H1 (cell line): ENCODE measurements around the gene PLEKHA1. TPM values are rescaled to one million over a fixed set of nuclear protein-coding genes. Genes with fewer than 3 reads are reported as not detected.

Experiments used
- BACH1 ChIP-seq: IDR thresholded peaks from 2 replicates; pipeline ENCODE4 v1.6.1; 2012; ENCODE audit warnings: low read length, improper control_type of control experiment
- CREB1 ChIP-seq: IDR thresholded peaks from 2 replicates; pipeline ENCODE4 v1.6.1; 2012; ENCODE audit warnings: inconsistent platforms
- EP300 ChIP-seq, 2 experiments: IDR thresholded peaks; 1 replicate in 1 of 2; 2 replicates in 1 of 2; pipeline ENCODE4 v1.6.1; 2011 to 2012; ENCODE audit warnings: low read depth in 2 of 2, low read length in 2 of 2, mild to moderate bottlenecking in 2 of 2, borderline replicate concordance in 1 of 2, inconsistent platforms in 1 of 2, moderate library complexity in 1 of 2
- POU5F1 ChIP-seq: IDR thresholded peaks from 2 replicates; pipeline ENCODE4 v1.6.1; 2011; ENCODE audit warnings: low read depth, mild to moderate bottlenecking, low read length, moderate library complexity
- SAP30 ChIP-seq: fragments of 300-600 bp; sonication (generic); IDR thresholded peaks from 2 replicates; pipeline ENCODE4 v1.7.1; 2012; ENCODE audit warnings: low read length, moderate library complexity, mild to moderate bottlenecking, inconsistent platforms; ENCODE audit not compliant: insufficient read depth, insufficient replicate concordance
- SP2 ChIP-seq: IDR thresholded peaks from 2 replicates; pipeline ENCODE4 v1.6.1; 2012; ENCODE audit warnings: mild to moderate bottlenecking, low read length, inconsistent platforms
- TEAD4 ChIP-seq: IDR thresholded peaks from 2 replicates; pipeline ENCODE4 v1.6.1; 2012; ENCODE audit warnings: low read depth, low read length, inconsistent platforms, mixed read lengths
- polyA plus RNA-seq, 7 experiments: library from polyadenylated mRNA; depleted of rRNA in 3 of 7; stranded (reverse) in 5 of 7; unstranded in 2 of 7; fragments of >200 nt in 5 of 7; fragments of 200-250 nt in 2 of 7; gene quantifications; 1 replicate in 5 of 7; 2 replicates in 1 of 7; 4 replicates in 1 of 7; pipeline versions ENCODE4 v1.2.1 to v1.2.3, GENCODE V29; 2011 to 2013; ENCODE audit warnings: missing spikeins in 2 of 7, mixed read lengths in 2 of 7
- total RNA-seq: library from RNA; stranded (reverse); fragmentation: NEBNext Ultra II Directional; extraction: Animal tissue kit (Norgen Biotek cat#: 25700); gene quantifications from 2 replicates; pipeline ENCODE4 v1.2.1, GENCODE V29; 2021
- TF ChIP-seq, protein P1 (sequence below): fragments of 300-600 bp; sonication (generic); IDR thresholded peaks from 2 replicates; pipeline ENCODE4 v1.7.1; 2012; ENCODE audit warnings: low read length, moderate library complexity, mild to moderate bottlenecking, inconsistent platforms; ENCODE audit not compliant: insufficient replicate concordance
- TF ChIP-seq, protein P2 (sequence below): IDR thresholded peaks from 2 replicates; pipeline ENCODE4 v1.6.1; 2012; ENCODE audit warnings: inconsistent platforms

Gene PLEKHA1
- total and polyA plus RNA-seq, 2 of the 8 experiments (the other 6 are each of a cell fraction or from before 2014, with no cell fraction given): 15.6 to 39.7 TPM

DNA sequence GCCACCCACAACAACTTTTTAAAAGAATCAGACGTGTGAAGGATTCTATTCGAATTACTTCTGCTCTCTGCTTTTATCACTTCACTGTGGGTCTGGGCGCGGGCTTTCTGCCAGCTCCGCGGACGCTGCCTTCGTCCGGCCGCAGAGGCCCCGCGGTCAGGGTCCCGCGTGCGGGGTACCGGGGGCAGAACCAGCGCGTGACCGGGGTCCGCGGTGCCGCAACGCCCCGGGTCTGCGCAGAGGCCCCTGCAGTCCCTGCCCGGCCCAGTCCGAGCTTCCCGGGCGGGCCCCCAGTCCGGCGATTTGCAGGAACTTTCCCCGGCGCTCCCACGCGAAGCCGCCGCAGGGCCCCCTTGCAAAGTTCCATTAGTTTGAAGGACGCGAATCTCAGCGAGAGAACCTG is 86.4 kb downstream of the PLEKHA1 start (continued):
- TF ChIP-seq, protein P1, sequence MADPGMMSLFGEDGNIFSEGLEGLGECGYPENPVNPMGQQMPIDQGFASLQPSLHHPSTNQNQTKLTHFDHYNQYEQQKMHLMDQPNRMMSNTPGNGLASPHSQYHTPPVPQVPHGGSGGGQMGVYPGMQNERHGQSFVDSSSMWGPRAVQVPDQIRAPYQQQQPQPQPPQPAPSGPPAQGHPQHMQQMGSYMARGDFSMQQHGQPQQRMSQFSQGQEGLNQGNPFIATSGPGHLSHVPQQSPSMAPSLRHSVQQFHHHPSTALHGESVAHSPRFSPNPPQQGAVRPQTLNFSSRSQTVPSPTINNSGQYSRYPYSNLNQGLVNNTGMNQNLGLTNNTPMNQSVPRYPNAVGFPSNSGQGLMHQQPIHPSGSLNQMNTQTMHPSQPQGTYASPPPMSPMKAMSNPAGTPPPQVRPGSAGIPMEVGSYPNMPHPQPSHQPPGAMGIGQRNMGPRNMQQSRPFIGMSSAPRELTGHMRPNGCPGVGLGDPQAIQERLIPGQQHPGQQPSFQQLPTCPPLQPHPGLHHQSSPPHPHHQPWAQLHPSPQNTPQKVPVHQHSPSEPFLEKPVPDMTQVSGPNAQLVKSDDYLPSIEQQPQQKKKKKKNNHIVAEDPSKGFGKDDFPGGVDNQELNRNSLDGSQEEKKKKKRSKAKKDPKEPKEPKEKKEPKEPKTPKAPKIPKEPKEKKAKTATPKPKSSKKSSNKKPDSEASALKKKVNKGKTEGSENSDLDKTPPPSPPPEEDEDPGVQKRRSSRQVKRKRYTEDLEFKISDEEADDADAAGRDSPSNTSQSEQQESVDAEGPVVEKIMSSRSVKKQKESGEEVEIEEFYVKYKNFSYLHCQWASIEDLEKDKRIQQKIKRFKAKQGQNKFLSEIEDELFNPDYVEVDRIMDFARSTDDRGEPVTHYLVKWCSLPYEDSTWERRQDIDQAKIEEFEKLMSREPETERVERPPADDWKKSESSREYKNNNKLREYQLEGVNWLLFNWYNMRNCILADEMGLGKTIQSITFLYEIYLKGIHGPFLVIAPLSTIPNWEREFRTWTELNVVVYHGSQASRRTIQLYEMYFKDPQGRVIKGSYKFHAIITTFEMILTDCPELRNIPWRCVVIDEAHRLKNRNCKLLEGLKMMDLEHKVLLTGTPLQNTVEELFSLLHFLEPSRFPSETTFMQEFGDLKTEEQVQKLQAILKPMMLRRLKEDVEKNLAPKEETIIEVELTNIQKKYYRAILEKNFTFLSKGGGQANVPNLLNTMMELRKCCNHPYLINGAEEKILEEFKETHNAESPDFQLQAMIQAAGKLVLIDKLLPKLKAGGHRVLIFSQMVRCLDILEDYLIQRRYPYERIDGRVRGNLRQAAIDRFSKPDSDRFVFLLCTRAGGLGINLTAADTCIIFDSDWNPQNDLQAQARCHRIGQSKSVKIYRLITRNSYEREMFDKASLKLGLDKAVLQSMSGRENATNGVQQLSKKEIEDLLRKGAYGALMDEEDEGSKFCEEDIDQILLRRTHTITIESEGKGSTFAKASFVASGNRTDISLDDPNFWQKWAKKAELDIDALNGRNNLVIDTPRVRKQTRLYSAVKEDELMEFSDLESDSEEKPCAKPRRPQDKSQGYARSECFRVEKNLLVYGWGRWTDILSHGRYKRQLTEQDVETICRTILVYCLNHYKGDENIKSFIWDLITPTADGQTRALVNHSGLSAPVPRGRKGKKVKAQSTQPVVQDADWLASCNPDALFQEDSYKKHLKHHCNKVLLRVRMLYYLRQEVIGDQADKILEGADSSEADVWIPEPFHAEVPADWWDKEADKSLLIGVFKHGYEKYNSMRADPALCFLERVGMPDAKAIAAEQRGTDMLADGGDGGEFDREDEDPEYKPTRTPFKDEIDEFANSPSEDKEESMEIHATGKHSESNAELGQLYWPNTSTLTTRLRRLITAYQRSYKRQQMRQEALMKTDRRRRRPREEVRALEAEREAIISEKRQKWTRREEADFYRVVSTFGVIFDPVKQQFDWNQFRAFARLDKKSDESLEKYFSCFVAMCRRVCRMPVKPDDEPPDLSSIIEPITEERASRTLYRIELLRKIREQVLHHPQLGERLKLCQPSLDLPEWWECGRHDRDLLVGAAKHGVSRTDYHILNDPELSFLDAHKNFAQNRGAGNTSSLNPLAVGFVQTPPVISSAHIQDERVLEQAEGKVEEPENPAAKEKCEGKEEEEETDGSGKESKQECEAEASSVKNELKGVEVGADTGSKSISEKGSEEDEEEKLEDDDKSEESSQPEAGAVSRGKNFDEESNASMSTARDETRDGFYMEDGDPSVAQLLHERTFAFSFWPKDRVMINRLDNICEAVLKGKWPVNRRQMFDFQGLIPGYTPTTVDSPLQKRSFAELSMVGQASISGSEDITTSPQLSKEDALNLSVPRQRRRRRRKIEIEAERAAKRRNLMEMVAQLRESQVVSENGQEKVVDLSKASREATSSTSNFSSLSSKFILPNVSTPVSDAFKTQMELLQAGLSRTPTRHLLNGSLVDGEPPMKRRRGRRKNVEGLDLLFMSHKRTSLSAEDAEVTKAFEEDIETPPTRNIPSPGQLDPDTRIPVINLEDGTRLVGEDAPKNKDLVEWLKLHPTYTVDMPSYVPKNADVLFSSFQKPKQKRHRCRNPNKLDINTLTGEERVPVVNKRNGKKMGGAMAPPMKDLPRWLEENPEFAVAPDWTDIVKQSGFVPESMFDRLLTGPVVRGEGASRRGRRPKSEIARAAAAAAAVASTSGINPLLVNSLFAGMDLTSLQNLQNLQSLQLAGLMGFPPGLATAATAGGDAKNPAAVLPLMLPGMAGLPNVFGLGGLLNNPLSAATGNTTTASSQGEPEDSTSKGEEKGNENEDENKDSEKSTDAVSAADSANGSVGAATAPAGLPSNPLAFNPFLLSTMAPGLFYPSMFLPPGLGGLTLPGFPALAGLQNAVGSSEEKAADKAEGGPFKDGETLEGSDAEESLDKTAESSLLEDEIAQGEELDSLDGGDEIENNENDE: no peak
- TF ChIP-seq, protein P2, sequence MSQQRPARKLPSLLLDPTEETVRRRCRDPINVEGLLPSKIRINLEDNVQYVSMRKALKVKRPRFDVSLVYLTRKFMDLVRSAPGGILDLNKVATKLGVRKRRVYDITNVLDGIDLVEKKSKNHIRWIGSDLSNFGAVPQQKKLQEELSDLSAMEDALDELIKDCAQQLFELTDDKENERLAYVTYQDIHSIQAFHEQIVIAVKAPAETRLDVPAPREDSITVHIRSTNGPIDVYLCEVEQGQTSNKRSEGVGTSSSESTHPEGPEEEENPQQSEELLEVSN: peak; percentile 71
- no peak for TF ChIP-seq BACH1
- TF ChIP-seq EP300 (IDR thresholded peaks at IDR 0.05; ENCODE audit: borderline replicate concordance in 1 of 2, low read depth in 2 of 2, low read length in 2 of 2): no peak
- no peak for TF ChIP-seq SP2
- no peak for TF ChIP-seq TEAD4
- TF ChIP-seq SAP30: no peak
- TF ChIP-seq CREB1: no peak
- no peak for TF ChIP-seq POU5F1
